RCC 7860 (cell line): Measurements from ENCODE around the gene LRPAP1.
"Not testable (repeated sequence)": the region's sequence is repeated elsewhere in the genome, so short reads cannot be mapped to it uniquely, and the experiment has no call there.

Experiments
- DNase-seq: peaks from one replicate; pipeline ENCODE4 v3.0.0-alpha.2; 2015; ENCODE audit warnings: low spot score
- FAIRE-seq: peaks from 2 replicates; lab custom pipeline; 2012; peaks lifted over from hg19 to GRCh38; lab: Jason Lieb, UNC

The LRPAP1 gene

DNA sequence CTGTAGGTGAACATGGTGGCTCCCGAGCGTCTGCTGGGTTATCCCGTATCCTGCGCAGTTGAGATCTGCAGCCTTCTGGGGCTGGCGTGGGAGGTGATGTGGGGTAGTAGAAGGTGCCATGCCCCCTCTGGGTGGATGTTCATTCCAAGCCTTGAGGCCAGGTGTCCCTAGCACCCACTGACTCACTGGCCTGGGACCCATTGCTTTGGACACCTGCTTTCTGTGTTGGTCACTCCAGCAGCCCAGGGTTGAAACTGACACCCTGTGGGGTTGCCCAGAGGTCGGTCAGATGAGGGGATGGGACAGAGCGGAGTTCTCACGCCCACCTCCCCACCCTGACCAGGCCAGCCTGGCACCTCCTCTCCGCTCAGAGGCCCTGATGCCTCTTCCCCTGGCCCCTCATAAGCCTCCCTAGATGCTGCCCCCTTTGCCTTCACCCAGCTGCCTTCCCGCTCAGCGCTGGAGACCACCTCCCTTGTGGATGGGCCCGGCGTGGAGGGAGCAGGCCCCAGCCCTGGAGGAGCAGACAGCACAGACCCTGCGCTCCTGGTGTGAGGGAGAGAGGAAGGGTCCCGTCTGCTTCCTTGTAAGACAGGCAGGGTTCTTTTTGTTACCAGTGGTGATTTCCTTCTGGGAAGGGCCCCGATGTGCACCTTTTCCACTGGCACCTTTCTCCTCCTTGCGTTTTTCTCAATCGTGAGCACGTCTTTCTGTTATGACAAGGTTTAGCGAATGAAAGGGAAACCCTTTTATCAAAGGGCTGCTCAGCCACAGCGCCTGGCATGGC lies 67.1 kb downstream of the LRPAP1 start:
- FAIRE-seq (no peak), DNase-seq (no peak)

DNA sequence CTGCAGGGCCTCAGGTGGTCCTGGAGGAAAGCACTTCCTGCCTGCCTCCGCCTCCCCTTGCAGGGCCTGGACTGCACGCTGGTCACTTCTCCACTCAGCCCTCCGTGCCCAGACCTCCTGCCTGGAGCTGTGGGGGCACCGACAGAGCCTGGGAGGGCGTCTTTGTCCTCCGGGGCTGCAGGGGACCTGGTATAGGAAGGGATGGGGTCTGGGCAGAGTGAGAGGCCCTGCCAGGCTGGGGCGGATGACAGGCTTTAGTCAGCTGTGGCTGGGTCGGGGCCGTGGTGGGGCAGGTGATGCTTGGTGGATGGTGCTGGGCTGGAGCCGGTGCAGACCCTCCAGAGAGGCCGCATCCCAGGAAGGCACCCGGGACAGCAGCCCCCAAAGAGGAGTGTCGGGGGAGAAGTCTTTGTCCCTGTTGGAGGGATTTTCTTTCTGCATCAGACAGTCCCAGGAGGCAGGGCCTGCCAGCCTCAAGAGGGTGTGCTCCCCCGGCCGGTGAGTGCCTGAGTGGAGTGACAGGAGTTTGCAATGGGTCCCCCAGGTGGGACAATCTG lies 67.8 kb downstream of the LRPAP1 start:
- DNase-seq, result no peak
- FAIRE-seq, result no peak

DNA sequence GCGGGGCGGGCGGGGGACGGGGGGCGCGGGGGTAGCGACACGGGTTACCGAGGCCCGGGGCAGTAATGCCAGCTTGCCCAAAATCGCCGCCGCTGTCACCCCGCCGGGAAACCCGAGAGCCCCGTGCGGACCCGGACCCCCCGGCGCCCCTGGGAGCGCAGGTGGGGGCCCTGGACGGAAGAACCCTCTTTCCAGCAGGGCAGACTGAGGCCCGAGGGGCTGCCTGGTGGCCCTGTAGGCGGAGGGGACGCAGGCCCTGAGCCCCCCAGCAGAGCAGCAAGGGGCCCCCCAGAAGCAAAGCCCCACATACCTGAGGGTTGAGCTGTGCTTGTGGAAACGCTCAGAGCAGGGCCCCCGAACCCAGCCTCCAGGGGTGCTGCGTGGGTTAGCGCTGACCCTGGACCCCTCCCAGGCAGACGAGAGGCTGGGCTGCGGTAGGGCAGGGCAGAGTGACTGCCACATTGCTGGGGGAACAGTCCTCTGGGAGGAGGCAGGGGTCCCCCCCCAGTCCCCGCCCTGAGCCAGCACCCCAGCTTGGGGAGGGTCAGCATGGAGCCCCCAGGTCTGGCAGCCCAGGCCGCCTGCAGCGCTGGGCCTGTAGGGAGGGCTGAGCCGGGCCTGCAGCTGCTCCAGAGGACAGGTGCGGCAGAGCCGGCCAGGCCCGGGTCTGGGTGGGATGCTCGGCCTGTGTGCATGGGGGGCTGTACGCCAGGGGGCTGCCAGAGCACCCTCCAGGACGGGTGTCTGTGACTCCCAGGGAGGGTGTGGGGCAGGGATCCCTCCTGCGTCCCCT lies 68.5 kb downstream of the LRPAP1 start:
- DNase-seq, result no peak
- FAIRE-seq, result no peak

DNA sequence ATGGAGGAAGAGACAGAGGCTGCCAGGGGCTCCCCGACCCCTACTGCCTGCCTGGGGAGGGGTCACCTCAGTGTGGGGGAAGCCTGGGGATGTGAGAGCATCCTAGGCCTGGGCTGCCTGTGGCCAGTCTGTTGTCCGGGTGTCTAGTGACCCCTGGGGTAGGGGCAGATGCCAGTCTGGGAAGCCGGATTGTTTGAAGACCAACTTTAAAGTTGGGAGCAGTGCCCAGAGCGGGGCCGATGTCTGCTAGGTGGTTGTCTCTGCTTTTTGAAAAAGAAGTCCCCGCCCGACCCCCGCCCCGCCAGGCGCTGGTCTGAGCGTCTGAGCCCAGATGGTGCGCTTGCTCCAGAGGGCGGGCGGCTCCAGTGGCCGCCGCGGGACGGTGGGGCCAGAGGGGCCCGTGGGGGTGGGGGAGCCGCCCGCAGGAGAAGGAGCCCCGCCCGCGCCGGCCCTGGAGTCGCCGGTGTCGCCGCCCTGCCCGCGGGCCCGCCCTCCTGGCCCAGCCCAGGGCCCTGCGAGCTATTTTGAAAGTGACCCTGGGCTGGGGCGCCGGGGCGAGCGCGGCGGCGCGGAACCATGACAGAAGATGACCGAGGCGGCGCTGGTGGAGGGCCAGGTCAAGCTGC lies 69.3 kb downstream of the LRPAP1 start, which contains the start of gene DOK7:
DOK7 (plus strand) TSS at position 517 of the 626 bp plus-strand sequence; CDS start at position 587, 70 bp downstream.
- no peak for FAIRE-seq
- DNase-seq, result no peak

DNA sequence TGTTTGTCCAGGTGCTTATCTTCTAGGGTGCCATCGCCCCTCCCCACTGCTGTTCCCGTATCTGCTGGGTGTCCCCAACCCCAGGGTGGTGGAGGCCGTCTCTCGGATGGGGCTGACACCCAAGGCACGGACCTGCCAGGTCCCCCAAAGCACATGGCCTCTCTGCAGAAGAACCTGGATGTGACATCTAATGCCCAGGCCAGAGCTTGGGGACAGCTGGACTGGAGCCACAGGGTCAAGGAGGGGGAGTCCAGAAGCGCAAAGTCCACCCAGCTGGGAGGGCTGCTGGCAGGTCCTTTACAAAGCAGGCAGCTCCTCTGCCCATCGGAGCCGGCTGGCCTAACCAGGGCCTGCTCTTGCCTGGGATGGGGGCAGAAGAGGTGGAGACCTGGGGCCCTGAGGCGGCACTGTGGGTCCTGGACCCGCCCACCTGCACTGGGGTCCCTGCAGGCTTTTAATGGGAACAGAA lies 69.9 kb downstream of the LRPAP1 start:
- FAIRE-seq (no peak), DNase-seq (no peak)

DNA sequence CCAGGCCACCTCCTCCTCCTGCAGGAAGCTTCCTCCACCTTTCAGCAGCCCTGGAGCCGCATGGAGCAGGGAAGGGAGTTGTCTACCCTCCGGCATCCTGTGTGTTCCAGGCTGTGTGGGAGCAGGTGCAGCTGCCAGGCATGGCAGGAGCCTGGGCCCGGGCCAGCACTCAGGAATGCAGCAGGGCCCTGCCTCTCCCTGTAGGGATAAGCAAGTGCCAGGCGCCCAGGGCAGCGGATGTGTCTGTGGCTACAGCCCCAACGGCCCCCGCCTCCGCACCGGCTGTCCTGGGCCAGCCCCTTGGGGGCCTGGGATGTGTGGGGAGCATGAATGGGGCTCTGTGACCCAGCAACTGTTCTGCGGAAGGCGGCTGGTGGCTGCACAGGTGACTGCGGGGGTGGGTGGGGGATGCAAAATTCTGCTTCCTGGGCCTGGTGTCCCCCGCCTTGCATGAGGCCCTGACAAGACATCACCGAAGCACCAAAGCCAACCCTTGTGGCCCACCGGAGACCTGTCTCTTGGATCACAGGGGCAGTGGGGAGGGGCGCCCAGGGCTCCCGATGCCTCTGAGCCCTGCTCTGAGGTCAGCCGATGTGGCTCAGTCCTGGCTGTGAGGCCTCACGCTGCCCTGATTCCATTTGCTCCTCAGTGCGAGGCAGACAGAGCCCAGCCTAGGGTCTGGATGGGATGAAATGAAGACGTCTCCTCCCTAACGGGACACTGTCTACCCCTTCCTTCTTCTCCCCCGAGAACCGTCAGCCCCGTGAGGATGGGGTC lies 70.5 kb downstream of the LRPAP1 start:
- DNase-seq, result no peak
- FAIRE-seq, result no peak

DNA sequence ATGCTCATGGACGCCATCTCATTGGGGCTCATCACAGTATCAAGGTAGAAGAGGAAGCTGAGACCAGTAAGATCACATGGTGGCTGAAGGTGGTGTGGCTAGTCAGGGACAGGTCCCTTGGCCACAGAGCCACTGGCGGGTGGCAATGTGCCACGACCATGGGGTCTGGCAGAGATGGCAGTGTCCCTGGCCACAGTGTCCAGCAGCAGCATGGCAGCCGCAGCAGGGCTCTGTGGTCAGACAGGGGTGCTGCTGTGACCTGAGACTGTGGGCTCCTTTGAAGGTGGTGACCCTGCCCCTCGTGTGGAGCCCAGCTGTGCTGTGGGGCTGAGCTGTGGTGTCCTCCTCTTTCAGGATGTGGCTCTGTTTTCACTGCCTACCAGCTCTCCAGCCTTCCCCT lies 71.3 kb downstream of the LRPAP1 start:
- DNase-seq, result no peak
- FAIRE-seq, result no peak

DNA sequence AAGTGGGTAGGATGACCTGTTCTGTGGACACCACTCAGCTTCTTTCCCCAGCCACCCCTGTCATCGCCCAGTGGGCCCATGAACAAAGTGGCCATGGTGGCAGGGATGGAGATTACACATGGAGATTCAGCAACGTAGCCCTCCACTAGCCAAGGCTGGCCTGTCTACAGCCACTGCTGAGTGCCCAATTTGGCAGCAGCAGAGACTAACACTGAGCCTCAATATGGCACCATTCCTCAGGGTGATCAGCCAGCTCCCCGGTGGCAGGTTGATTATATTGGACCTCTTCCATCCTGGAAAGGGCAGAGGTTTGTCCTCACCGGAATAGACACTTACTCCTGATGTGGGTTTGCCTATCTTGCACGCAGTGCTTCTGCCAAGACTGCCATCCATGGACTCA lies 73.1 kb downstream of the LRPAP1 start:
- not testable (repeated sequence) for FAIRE-seq, DNase-seq

DNA sequence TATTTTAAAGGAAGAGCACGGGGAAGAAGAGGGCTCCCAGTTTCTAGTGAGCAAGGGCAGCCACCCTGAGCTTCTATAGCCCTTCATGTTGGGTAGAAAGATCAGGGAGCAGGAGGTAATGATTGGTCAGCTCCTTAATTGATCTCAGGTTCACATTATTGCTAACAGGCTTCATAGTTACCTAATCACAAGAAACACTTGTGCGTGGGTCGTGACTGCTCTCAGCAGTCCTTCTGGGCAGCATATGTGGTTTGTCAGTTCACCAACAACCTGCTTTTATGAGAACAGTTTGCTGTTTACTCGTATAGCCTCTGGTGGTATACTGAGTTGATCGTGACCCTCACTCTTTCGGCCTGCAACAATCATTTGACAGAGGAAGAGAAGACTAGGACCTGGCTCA lies 73.9 kb downstream of the LRPAP1 start:
- DNase-seq (no peak), FAIRE-seq (no peak)

DNA sequence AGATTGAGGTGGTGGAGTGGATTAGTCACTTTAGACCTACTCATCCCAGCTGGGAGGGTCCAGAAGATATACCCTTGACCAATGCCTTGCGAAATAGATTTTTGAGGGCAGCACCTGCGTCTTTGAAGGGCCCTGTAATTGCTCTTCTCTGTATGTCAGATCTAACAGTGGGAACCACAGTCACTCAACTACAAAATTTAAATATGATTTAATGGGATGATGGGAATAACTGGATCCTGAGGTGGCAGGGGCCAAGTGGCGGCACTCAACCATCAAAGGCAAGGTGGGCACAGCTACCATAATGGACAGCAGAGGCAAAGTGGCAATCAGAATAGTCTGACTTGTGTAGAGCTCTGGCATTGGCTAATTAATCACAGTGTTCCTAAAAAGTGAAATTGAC lies 76.6 kb downstream of the LRPAP1 start:
- not testable (repeated sequence) for FAIRE-seq, DNase-seq
